Adrenal gland (tissue), 5 donors: ENCODE data around the gene DCHS1.

Experiments used
- POLR2A ChIP-seq, 2 donors: fragments of 450-650 bp; IDR thresholded peaks; one replicate each; pipeline ENCODE4 v1.6.1; 2017; ENCODE audit warnings: antibody characterized with exemption in 2 of 2, mild to moderate bottlenecking in 2 of 2, moderate library complexity in 1 of 2
- TF ChIP-seq, protein P1 (sequence below), 6 experiments: fragments of 450-650 bp in 4 of 6; fragments of 200-600 bp in 2 of 6; sonication (generic) in 1 of 6; IDR thresholded peaks; 1 replicate in 5 of 6; 2 replicates in 1 of 6; pipeline versions ENCODE4 v1.5.1 to v1.8.0; 2016 to 2021; ENCODE audit warnings: antibody characterized with exemption in 6 of 6, mild to moderate bottlenecking in 2 of 6, moderate library complexity in 1 of 6
- donor health status: DM: no; HTN: no; CAD: no.

DNA sequence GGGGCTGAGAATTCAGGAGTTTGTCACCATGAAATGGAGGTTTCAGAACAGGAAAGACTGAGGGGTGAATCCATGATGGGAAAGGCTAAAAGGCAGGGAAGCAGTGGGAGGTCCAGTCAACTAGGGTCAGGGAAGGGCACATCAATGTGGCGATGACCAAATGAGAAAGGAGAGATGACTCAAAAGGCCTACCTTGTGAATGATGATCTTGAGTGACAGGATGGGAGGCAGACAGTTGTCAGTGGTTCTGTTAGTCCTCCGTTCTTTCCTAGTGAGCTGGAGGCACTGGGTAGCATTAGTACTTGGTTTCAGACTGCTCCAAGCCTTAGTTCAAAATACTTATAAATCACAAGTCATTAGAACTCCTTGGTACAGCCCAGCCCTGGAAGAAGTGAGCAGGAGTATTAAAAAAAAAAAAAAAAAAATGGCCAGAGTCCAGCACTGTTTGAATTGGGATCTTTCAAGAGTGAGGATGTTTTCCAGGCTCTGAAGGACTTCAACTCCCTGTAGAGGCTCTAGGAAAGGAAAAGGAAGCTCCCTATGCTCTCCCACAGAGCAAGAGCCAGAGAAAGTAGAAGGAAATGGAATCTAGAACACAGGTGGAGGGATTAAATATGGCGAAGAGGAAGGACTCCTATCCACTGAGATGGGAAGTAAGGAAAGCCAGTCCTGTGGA lies 8.3 kb upstream of the DCHS1 start:
- TF ChIP-seq POLR2A (IDR thresholded peaks at IDR 0.05), result no peak
- TF ChIP-seq, protein P1, sequence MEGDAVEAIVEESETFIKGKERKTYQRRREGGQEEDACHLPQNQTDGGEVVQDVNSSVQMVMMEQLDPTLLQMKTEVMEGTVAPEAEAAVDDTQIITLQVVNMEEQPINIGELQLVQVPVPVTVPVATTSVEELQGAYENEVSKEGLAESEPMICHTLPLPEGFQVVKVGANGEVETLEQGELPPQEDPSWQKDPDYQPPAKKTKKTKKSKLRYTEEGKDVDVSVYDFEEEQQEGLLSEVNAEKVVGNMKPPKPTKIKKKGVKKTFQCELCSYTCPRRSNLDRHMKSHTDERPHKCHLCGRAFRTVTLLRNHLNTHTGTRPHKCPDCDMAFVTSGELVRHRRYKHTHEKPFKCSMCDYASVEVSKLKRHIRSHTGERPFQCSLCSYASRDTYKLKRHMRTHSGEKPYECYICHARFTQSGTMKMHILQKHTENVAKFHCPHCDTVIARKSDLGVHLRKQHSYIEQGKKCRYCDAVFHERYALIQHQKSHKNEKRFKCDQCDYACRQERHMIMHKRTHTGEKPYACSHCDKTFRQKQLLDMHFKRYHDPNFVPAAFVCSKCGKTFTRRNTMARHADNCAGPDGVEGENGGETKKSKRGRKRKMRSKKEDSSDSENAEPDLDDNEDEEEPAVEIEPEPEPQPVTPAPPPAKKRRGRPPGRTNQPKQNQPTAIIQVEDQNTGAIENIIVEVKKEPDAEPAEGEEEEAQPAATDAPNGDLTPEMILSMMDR (IDR thresholded peaks at IDR 0.05), result no peak
